ENCODE results near the gene C12orf60. TPM values are rescaled to one million over a fixed set of nuclear protein-coding genes. Genes with fewer than 3 reads are reported as not detected.
A peak's percentile ranks its signal among the peaks of the same experiment; 100 is the strongest.

Gene C12orf60
- total RNA-seq, 2 donors from 2014 or later = 0.90 to 1.1 TPM

DNA sequence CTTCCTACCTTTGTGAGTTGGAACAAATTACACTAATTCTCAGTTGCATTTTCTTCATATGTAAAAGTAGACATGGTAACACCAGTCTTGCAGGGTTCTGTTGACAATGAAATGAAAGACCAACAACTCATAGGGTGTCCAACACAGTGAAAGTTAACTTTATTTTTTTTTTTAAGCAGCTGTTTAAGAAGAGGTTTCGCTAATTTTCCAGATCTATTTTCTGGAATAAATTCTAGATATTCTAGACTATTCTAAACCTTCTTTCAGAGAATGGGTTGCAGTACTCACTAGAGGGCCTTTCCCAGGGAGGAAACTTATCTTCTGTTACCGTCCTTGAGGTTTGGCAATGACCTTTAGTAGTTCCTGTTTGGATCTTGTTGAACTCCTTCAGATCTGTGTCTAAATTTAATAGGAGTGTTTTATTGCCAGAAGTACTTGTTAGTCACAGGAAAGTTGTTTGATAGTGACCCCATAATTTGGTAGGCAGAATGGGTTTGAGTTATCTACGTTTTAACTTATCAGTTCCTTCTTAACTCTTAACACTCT lies 42.6 kb downstream of the C12orf60 start:
- no peaks in the 10 kb centered on the region for H3K9me3 ChIP-seq
- peaks cover 0 to 59% of the 10 kb centered on the region in 2 donors for H3K4me1 ChIP-seq

GRCh38 chr12:14846876-14847580 lies 43.6 kb downstream of the C12orf60 start:
- Histone ChIP-seq H3K27ac (peak overlapping the region; percentile 43 to 51), H3K9me3 (no peaks in the 10 kb centered on the region), H3K4me1 (peaks cover 0 to 50% of the 10 kb centered on the region in 2 donors), H3K27me3 (no peaks in the 10 kb centered on the region), H3K4me3 (no peak overlapping the region), H3K36me3 (no peaks in the 10 kb centered on the region)
- TF ChIP-seq CTCF (IDR thresholded peaks at IDR 0.05) = no peak
- DNase-seq (ENCODE audit: low spot score) = no peak

More for the DNA sequence above, 42.6 kb downstream of the C12orf60 start:
- H3K4me3 ChIP-seq = no peak overlapping the region
- H3K36me3 ChIP-seq = no peaks in the 10 kb centered on the region
- DNase-seq (ENCODE audit: low spot score) = no peak
- H3K27ac ChIP-seq = peak overlapping the region; percentile 43 to 51
- H3K27me3 ChIP-seq = no peaks in the 10 kb centered on the region
- no peak for TF ChIP-seq CTCF (IDR thresholded peaks at IDR 0.05)

GRCh38 chr12:14849661-14850060 lies 46.2 kb downstream of the C12orf60 start:
- no peaks in the 10 kb centered on the region for H3K9me3 ChIP-seq
- no peaks in the 10 kb centered on the region for H3K36me3 ChIP-seq
- DNase-seq (ENCODE audit: low spot score) = no peak
- no peaks in the 10 kb centered on the region for H3K27me3 ChIP-seq
- TF ChIP-seq CTCF (IDR thresholded peaks at IDR 0.05) = no peak
- no peak overlapping the region for H3K4me3 ChIP-seq
- H3K4me1 ChIP-seq = peaks cover 0 to 33% of the 10 kb centered on the region in 2 donors
- peak overlapping the region; percentile 54 to 56 for H3K27ac ChIP-seq

- Histone ChIP-seq H3K36me3 (no peaks in the 10 kb centered on the region), H3K27me3 (no peaks in the 10 kb centered on the region), H3K4me3 (no peak overlapping the region), H3K4me1 (peaks cover 0 to 26% of the 10 kb centered on the region in 2 donors), H3K9me3 (no peaks in the 10 kb centered on the region), H3K27ac (no peak overlapping the region)
- DNase-seq (ENCODE audit: low spot score) = no peak
- TF ChIP-seq CTCF (IDR thresholded peaks at IDR 0.05) = no peak
These were observed 47.6 kb downstream of the C12orf60 start for GRCh38 chr12:14850929-14851663.

- Histone ChIP-seq H3K4me1 (peaks cover 0 to 8% of the 10 kb centered on the region in 2 donors), H3K27me3 (no peaks in the 10 kb centered on the region), H3K9me3 (no peaks in the 10 kb centered on the region), H3K4me3 (no peak overlapping the region), H3K36me3 (no peaks in the 10 kb centered on the region), H3K27ac (no peak overlapping the region)
- no peak for TF ChIP-seq CTCF (IDR thresholded peaks at IDR 0.05)
- no peak for DNase-seq (ENCODE audit: low spot score)
These were observed 49.4 kb downstream of the C12orf60 start for GRCh38 chr12:14852880-14853279.

All from right atrium auricular region (tissue), 2 donors.